ENCODE measurements around the gene PRR13.
"Not testable (repeated sequence)": the region's sequence is repeated elsewhere in the genome, so short reads cannot be mapped to it uniquely, and the experiment has no call there.

PRR13 gene

DNA sequence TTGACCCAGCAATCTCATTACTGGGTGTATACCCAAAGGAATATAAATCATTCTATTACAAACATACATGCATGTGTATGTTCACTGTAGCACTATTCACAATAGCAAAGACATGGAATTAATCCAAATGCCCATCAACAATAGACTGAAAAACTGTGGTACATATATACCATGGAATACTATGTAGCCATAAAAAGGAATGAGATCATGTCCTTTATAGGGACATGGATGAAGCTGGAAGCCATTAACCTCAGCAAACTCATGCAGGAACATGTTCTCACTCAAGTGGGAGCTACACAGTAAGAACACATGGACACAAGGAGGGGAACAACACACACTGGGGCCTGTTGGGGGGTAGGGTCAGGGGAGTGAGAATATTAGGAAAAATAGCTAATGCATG lies 2.0 kb upstream of the PRR13 start:
- not testable (repeated sequence) for DNase-seq (ENCODE audit: low read depth)

GRCh38 chr12:53443955-53444354 lies 2.4 kb downstream of the PRR13 start:
- no peak for DNase-seq (ENCODE audit: low read depth)

DNA sequence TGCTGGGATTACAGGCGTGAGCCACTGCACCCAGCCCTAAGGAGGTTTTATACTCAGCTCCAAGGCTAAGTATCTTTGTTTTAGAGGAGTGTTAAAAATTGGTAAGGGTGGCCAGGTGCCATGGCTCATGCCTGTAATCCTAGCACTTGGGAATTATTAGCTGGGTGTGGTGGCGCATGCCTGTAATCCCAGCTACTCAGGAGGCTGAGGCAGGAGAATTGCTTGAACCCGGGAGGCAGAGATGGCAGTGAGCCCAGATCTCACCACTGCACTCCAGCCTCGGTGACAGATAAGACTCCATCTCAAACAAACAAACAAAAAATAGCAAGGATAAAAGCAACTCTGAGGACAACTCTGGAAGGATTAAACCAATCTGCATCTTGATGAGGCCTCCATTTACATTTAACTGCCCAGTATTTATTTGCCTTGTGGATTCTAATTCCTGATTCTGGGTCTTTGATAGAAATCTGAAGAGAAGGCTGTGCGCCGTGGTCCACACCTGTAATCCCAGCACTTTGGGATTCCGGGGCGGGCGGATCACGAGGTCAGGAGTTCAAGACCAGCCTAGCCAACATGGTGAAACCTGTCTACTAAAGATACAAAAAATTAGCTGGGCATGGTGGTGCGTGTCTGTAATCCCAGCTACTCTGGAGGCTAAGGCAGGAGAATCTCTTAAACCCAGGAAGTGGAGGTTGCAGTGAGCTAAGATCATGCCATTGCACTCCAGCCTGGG lies 3.2 kb downstream of the PRR13 start:
- not testable (repeated sequence) for DNase-seq (ENCODE audit: low read depth)

- DNase-seq (ENCODE audit: low read depth), result no peak
These were observed 9.4 kb downstream of the PRR13 start for GRCh38 chr12:53450936-53451335.

DNA sequence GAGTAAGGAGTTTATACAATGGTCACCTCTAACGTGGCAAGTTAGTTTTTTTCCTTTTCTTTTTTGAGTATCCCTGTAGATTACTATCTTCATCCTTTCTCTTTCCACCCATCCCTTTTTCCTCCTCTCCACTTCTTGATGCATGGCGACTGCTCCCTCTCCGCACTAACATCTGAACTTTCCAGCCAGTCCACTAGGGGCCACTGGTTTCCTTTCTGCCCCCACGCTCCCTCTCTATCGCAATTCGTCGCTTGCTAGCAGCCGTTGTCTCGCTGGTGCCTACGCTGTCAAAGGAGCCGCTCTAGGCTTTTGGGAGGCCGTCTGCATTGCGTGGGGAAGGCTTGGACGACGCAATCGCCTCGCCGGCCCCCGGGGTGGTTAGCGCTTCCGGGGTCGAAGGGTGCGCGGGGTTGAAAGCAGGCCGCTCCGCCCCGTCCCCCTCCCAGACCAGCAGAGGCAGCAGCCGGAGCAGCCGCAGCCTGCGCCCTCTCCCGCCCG lies 10.2 kb downstream of the PRR13 start, which contains the start of gene PCBP2:
TSS of gene PCBP2 (plus strand) at position 442 of the 498 bp plus-strand sequence. CDS start 2,699 bp downstream, outside the sequence.
- peak; percentile 97 for DNase-seq (ENCODE audit: low read depth)

DNA sequence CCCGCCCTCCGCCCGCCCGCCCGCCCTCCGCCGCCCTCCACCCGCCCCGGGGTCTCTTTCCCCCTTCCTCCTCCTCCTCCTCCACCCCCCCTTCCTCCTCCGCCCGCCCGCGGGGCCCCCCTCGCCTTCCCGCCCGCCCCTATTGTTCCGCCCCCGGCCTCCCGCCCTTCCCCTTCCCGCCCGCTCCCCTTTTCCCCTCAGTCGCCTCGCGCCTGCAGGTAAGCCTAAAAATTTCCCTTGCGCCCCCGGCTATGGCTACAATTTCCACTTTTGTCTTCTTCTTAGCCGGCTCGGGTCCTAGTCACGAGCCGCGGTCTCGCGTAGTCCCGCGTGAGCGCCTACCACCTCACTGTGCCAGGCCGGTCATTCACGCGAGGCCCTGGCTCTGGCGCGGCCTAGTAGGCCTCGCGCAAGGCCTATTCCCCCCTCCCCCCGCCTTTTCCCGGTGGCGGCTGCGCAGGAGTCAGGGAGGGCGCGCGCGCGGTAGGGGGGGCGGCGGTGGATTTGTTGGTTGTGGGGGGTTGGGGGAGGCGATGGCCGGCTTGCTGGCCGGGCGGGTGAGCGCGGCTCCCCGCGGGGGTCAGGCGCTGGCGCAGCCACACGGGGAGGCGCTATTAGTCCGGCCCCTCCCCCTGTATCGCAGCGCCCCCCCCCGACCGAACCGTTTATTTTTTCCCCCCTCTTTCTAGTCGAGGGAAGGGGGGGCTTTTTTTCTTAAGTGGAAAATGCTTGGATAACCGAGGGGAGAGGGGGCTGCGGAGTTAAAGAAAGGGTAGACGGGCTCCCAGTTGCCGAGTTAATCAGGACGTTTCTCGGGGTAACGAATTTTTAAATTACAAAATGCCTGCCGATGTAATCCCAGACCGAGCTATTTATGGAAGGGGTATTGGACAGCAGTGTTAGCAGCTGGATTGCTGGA lies 10.9 kb downstream of the PRR13 start:
- DNase-seq (ENCODE audit: low read depth), result peak; percentile 64

- no peak for DNase-seq (ENCODE audit: low read depth)
These were observed 12.6 kb downstream of the PRR13 start for GRCh38 chr12:53453953-53454640.

DNA sequence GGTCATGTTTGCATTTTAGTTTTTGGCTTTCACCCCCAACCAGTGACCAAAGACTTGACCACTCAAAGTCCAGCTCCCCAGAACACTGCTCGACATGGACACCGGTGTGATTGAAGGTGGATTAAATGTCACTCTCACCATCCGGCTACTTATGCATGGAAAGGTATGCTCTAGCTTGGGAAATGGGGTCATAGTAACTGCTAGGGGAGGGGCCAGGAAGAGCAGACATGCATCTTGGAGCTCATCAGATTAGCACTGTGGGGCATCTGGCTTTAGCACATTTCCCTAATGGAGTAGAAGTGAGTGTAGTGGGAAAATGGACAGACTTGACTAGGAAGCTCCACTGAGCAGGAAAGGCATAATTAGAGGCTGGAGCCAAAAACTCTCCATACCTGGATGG lies 13.2 kb downstream of the PRR13 start:
- no peak for DNase-seq (ENCODE audit: low read depth)

DNA sequence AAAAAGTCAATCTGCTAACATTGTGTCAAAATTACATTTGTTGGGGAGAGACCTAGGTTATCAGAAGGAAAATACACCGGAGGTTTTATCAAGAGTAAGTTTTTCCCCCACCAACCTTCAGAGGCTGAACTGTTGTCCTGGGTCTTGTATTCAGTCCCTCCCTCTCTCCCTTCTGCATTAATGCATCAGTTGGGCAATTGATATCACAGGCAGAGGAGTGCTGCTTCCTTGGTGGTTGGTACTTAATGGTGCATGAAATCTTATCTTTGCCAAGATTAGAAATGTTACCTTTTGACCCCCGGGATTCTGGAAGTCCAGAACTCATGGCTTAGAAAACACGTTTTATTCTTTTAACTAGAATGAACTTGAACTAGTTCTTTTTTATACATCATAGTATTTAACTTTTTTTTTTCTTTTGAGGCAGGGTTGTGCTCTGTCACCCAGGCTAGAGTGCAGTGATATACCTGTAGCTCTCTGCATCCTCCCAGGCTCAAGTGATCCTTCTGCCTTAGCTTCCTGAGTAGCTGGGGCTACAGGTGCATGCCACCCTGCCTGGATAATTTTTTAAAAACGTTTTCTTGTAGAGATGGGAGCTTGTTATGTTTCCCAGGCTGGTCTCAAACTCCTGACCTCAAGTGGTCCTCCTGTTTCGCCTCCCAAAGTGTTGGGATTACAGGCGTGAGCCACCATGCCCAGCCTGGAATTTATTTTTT lies 15.3 kb downstream of the PRR13 start:
- DNase-seq (ENCODE audit: low read depth), result no peak

DNA sequence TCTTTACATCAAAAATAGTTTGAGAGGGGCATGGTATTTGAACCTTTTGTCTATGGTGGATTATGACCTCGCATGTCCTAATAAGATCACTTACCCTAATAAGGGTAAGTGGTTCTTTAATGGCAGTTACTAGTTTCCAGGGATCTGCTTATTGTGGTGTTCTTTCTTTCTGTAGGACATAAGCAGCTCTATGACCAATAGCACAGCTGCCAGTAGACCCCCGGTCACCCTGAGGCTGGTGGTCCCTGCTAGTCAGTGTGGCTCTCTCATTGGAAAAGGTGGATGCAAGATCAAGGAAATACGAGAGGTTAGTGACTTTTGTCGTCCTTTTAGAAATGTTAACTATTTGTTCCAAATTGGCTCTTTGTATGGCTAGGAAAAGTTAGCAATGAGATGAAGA lies 17.6 kb downstream of the PRR13 start:
- no peak for DNase-seq (ENCODE audit: low read depth)

DNA sequence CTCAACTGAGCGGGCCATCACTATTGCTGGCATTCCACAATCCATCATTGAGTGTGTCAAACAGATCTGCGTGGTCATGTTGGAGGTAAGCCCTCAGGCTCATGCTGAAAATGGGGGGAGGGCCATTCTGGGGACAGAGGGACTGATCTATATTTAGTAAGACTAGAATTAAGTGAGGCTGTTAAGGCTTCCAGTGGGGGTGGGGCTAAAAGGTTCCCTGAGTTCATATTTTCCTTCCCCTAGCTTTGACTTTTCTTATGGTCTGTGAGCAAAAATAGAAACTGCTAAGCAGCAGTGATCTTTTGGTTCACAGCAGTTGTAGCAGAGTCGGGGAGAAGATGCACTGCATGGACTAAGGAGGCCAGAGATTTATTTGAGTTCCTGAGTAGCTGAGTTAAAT lies 19.5 kb downstream of the PRR13 start:
- DNase-seq (ENCODE audit: low read depth), result no peak

- no peak for DNase-seq (ENCODE audit: low read depth)
These were observed 20.1 kb downstream of the PRR13 start for GRCh38 chr12:53461591-53461990.

DNA sequence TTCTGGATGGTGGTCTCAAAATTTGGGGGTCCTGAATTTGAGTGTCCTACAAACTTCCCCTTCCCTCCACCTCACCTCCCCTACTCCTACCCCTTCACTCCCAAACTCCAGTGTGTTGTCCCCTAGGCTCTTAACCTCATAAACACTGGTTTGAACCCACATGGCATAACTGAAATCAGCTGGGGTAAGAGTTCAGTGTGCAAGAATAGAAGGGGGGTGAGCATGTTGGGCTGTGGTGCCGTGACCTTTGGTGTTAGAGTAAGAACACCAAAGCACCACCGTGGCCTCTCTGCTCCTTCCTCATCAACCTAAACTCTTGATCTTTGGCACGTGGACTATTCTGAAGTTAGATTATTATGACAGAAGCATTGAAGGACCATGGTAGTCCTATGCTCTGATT lies 21.4 kb downstream of the PRR13 start:
- DNase-seq (ENCODE audit: low read depth), result no peak

- DNase-seq (ENCODE audit: low read depth), result no peak
These were observed 22.4 kb downstream of the PRR13 start for GRCh38 chr12:53463802-53464560.

DNA sequence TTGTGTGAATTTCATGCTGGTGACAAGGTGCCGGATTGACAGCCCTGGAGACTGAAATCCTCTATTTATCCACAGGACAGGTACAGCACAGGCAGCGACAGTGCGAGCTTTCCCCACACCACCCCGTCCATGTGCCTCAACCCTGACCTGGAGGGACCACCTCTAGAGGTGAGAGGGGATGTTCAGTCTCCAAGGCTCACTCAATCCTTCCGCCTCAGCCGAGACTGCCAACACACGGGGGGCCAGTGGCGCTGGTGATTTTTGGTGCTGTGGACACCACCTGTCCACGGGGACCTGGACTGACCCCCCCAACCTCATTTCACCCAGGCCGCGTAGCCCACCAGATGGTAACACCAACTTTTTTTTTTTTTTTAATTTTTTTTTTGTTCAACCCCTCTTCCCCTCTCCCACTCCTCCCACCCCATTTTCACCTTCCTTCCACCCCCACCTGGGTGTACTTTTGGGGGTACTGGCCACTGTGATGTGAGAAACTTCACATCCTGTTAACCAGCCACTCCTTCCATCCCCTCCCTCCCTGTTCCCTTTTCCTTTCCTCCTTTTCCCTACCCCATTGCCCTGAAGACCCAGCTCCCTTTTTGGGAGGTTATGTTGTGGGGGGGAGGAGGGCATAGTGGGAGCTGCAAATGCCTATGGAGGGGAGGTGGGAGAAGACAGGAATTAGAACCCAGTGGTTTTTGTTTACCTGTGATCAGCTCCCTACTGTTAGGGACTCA lies 23.3 kb downstream of the PRR13 start:
- DNase-seq (ENCODE audit: low read depth), result no peak

- DNase-seq (ENCODE audit: low read depth), result no peak
These were observed 24.1 kb downstream of the PRR13 start for GRCh38 chr12:53465679-53466078.

- DNase-seq (ENCODE audit: low read depth), result no peak
These were observed 25.1 kb downstream of the PRR13 start for GRCh38 chr12:53466640-53467039.

GRCh38 chr12:53467082-53467481 lies 25.5 kb downstream of the PRR13 start:
- DNase-seq (ENCODE audit: low read depth), result no peak

GRCh38 chr12:53467880-53468279 lies 26.3 kb downstream of the PRR13 start:
- no peak for DNase-seq (ENCODE audit: low read depth)

DNA sequence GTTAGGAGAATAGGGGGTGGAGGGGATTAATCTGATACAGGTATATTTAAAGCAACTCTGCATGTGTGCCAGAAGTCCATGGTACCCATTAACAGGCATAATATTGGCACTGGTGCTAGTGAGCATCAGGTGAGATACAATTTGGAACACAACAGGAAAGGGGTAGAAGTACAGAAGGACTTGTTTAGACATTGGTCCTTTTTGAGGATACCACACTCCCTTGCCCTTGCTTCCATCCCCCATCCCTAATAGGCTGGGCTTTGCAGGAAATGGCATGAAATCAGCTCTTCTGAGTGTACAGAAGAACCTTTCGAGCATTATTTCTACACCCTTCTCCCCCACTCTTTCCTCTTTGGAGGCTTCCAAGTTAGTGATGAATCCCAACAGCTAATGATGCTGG lies 26.7 kb downstream of the PRR13 start:
- DNase-seq (ENCODE audit: low read depth), result no peak

Measured in activated T-helper 9 cell treated with anti-CD3 and anti-CD28 coated beads, Interleukin-2, amount 50 U/mL, for 16 hours (primary cell).